Measurements from ENCODE around the gene FRMD4A. TPM values are rescaled to one million over a fixed set of nuclear protein-coding genes. Genes with fewer than 3 reads are reported as not detected.

FRMD4A gene
- total RNA-seq, 2 experiments from 2014 or later = 0.88 to 1.4 TPM

DNA sequence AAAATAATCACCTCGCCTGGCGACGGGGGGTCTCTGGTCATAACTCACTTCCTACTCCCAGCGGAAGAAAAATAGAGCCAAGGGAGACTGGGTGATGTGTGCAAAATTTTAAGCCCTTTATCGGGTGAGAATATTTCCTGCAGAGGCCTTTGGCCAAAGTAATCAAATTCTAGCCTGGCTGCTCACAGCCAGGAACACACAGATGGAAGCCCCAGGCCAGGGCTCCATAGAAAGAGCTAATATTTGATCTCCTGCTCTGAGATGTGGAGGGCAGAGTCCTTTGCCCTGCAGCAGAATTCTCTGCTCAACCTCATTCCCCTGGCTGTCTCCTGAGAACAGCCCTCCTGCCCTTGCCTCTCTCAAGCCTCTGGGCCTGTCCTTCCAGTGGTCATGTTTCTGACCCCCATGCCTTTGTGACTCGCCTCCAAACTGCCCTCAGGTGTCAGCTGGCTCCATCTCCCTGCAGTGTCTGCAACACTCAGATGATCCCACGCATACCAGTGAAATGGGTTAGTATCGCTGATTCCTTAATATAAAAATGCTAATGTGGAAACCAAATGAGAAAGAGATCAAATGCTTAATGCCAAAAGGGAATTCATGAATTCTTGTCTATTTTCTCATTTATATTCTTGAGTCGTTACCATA lies 34.5 kb downstream of the FRMD4A start:
- no peaks in the 10 kb centered on the region for H3K4me1 Mint-ChIP-seq
- peaks cover 11% of the 10 kb centered on the region for H3K27me3 Mint-ChIP-seq
- POLR2A ChIA-PET = no interaction called here
- no peak for DNase-seq
- no peak overlapping the region for H3K4me3 Mint-ChIP-seq
- H3K36me3 Mint-ChIP-seq = no peaks in the 10 kb centered on the region
- H3K27ac Mint-ChIP-seq = no peak overlapping the region
- ATAC-seq (ENCODE audit: low read depth) = no peak
- H3K9me3 Mint-ChIP-seq = peaks cover 4% of the 10 kb centered on the region

DNA sequence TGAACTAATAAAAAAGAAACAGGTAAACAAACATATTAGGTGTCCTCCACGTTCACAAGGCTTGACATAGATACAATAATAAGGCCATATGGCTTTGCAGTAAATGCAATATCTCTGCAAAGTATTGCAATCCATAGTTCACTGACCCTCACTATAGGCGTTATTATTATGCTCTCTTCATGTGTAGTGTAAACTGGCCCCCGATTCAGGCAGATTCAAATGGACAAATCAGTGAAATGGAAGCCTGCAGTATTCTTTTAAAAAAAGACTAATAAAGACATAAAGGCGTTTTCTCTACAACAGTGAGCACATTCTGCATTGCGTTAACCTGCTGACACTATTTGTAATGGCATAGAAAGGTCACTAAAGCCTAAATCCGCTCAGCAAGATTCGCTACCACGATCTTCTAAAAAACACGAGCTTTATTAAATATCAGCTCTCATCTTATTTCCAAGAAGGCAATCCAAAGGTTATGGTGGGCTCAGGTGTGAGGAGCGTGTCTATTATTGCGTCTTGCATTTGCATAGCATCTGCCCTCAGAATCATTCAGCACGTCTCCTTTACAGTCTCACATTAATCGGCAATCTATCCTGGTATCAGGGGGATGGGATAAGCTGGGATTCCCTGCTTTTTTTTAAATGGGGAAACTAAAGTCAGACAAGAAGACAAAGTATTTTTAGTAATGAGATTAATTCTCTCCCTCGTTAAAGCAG lies 36.2 kb downstream of the FRMD4A start:
- Mint-ChIP-seq H3K36me3 (no peaks in the 10 kb centered on the region), H3K27me3 (peaks cover 15% of the 10 kb centered on the region), H3K9me3 (peaks cover 7% of the 10 kb centered on the region), H3K4me3 (no peak overlapping the region), H3K4me1 (no peaks in the 10 kb centered on the region), H3K27ac (no peak overlapping the region)
- DNase-seq = no peak
- POLR2A ChIA-PET = no interaction called here
- ATAC-seq (ENCODE audit: low read depth) = no peak

DNA sequence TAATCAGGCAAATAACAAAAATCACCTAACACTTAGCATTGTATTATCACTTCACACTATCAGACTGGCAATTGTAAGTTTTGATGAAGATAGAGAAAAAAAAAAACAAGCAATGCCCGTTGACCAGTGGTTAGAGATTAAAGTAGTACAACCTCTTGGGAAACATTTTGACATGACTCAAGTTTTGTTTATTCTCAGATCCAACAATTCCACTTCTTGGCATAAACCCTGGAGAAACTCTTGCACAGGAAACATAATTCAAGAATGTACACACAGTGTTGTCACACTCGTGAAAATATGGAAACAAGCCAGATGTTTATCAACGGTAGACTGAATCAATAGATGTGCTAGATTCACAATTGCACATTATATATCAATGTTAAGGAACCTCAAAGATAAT lies 37.2 kb downstream of the FRMD4A start:
- Mint-ChIP-seq H3K27me3 (peaks cover 15% of the 10 kb centered on the region), H3K4me3 (no peak overlapping the region), H3K9me3 (peaks cover 8% of the 10 kb centered on the region), H3K36me3 (no peaks in the 10 kb centered on the region), H3K4me1 (no peaks in the 10 kb centered on the region), H3K27ac (no peak overlapping the region)
- POLR2A ChIA-PET = no interaction called here
- DNase-seq (no peak), ATAC-seq (ENCODE audit: low read depth) (no peak)

DNA sequence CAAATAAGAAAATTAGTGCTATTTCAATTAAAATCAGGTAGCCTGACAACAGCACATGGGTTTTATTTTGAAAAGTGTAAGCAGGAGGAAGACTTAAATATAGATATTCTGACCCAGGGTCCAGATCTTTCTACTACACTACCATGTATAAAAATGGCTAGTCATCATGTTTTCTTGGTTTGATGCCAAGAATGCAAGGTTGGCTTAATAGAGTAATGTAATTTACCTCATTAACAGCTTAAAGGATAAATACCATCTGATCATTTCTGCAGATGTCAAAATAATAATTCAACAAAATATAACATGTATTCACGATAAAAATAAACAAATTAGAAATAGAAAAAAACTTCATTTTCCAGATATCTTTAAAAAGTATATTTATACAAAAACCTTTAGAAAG lies 39.4 kb downstream of the FRMD4A start:
- Mint-ChIP-seq H3K9me3 (peaks cover 8% of the 10 kb centered on the region), H3K27ac (no peak overlapping the region), H3K27me3 (peaks cover 11% of the 10 kb centered on the region), H3K36me3 (no peaks in the 10 kb centered on the region), H3K4me1 (no peaks in the 10 kb centered on the region), H3K4me3 (no peak overlapping the region)
- POLR2A ChIA-PET = no interaction called here
- ATAC-seq (ENCODE audit: low read depth) = no peak
- DNase-seq = no peak

DNA sequence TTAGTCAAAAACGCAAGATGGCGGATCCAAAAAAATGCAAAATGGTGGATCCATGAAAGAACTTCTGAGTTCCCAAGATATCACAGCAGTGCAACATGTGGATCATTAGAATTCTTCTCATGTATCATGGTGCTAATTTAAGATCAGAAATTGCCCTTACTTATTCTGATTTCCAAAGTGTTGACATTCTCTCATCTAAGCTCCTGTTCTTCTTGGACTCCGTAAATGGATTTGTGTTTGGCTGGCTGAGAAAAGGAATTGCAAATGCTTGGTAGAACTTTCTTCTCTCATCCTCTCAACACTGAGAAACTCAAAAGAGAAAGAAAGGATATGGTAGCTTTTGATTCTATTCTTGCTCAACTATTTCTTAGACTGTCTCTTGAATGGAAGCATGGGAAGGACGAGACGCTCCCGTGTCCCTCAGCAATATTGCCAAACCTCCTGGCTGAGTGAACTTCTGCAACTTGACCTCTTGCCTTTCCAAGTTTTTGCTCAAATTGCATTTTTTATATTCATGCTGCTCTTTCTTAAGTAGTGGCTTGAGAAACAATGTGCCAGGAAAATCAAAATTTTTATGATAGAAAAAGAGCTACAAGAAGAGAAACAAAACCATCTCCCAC lies 44.7 kb downstream of the FRMD4A start:
- POLR2A ChIA-PET = no interaction called here

DNA sequence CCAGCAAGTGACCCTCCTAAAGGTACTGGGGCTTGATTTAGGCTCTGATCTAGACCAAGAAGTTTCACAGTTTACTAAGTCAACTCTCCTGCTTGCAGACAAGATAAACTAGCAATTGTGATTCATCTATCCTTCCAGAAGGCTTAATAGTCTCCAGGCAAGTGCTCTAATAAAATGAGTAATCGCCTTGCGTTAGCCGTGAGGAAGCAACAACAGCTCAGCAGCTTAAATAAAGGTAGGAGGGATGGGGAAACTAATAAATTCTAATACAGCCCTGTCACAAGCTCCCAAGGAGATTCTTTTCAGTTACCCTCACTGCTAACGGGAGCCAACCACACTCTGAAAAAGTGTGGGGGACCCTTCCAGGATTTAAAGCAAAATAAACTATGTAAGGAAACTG lies 48.4 kb downstream of the FRMD4A start:
- Mint-ChIP-seq H3K9me3 (peaks cover 4% of the 10 kb centered on the region), H3K4me1 (no peaks in the 10 kb centered on the region), H3K27me3 (peaks cover 3% of the 10 kb centered on the region), H3K27ac (no peak overlapping the region), H3K4me3 (no peak overlapping the region), H3K36me3 (no peaks in the 10 kb centered on the region)
- no peak for DNase-seq
- ATAC-seq (ENCODE audit: low read depth) = no peak
- POLR2A ChIA-PET = no interaction called here

More for the DNA sequence above, 44.7 kb downstream of the FRMD4A start:
- ATAC-seq (ENCODE audit: low read depth) (no peak), DNase-seq (no peak)
- Mint-ChIP-seq H3K4me3 (no peak overlapping the region), H3K27me3 (peaks cover 9% of the 10 kb centered on the region), H3K36me3 (no peaks in the 10 kb centered on the region), H3K4me1 (no peaks in the 10 kb centered on the region), H3K27ac (no peak overlapping the region), H3K9me3 (peaks cover 7% of the 10 kb centered on the region)

DNA sequence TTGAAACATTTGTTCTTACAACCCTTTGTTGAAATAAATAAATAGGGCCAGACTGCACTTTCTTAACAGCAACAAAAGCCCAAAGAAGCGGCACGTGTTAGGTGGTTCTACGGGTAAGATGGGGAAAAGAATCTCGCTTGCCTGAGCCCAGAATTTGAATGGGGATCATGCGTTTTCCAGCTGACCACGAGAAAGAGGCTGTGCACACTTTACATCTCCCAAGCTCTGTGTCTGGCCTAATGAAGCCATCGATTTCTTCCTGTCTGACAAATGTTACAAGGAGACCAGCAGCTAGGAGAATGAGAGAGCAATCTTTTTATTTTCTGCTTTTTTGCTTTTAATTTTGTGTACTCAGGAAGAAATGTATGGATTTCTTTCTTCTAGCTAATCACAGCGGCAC lies 52.2 kb downstream of the FRMD4A start:
- no peaks in the 10 kb centered on the region for H3K9me3 Mint-ChIP-seq

DNA sequence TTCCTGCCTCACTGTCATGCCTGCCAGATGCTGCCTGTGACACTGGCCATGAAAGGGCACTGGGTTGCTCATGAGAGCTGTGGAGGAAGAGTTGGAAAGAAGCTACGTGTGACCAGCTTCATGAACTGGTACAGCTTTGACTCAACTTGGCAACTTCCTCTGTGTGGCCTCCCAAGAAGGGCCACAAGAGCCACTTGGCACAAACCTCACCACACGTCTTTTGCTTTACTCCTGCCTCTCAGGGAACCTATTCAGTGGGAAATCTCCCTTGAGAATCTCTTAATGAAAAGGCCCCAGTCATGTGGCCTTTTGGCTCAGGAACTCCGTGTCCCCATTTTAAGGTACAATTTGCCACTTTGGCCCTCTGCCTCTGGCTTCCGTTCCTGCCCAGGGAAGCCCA lies 54.5 kb downstream of the FRMD4A start:
- ATAC-seq (ENCODE audit: low read depth) (no peak), DNase-seq (no peak)
- Mint-ChIP-seq H3K4me1 (no peaks in the 10 kb centered on the region), H3K9me3 (no peaks in the 10 kb centered on the region), H3K4me3 (no peak overlapping the region), H3K27me3 (no peaks in the 10 kb centered on the region), H3K36me3 (no peaks in the 10 kb centered on the region), H3K27ac (no peak overlapping the region)
- POLR2A ChIA-PET = no interaction called here

More for the DNA sequence above, 52.2 kb downstream of the FRMD4A start:
- no peak for DNase-seq
- ATAC-seq (ENCODE audit: low read depth) = no peak
- Mint-ChIP-seq H3K4me3 (no peak overlapping the region), H3K27me3 (no peaks in the 10 kb centered on the region), H3K36me3 (no peaks in the 10 kb centered on the region), H3K4me1 (no peaks in the 10 kb centered on the region), H3K27ac (no peak overlapping the region)
- POLR2A ChIA-PET = no interaction called here

DNA sequence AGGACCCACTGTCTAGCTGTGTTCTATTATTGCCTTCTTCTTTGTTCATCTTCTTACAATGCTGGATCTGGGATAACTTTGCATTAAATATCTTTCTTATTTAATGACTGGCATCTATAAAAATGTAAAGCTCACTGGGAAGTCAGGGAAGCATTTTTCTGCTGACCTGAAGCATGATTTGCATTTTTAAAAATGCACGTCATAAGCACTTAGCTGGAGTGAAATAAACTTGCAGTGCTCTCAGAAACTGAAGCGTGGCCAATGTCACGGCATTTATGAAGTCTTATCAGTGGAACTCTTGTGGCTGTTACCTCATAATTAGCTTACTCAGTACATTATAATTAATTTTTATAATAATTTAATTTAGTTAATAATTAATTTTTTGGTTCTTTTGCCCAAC lies 59.1 kb downstream of the FRMD4A start:
- Mint-ChIP-seq H3K4me3 (no peak overlapping the region), H3K4me1 (no peaks in the 10 kb centered on the region), H3K36me3 (no peaks in the 10 kb centered on the region), H3K27me3 (no peaks in the 10 kb centered on the region), H3K27ac (no peak overlapping the region), H3K9me3 (peaks cover 3% of the 10 kb centered on the region)
- DNase-seq = no peak
- POLR2A ChIA-PET = no interaction called here
- ATAC-seq (ENCODE audit: low read depth) = no peak

DNA sequence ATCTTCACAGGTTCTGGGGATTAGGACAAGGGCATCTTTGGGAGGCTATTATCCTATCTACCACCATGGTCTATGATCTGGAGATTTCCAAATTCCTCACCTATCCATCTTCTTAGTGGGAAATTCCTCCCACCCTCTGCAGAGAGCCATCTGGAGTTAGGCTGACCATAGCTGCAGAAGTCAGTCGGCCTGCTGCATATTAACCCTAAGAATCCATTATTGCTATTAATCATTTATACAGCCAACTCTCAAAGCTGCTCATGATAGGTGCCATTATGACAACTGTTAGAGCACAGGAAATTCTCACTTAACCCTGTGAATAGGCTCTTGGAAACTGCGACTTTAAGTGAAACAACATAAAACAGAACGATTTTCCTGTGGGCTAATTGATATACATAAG lies 60.4 kb downstream of the FRMD4A start:
- Mint-ChIP-seq H3K4me3 (no peak overlapping the region), H3K9me3 (peaks cover 3% of the 10 kb centered on the region), H3K27ac (no peak overlapping the region), H3K27me3 (no peaks in the 10 kb centered on the region), H3K4me1 (no peaks in the 10 kb centered on the region), H3K36me3 (no peaks in the 10 kb centered on the region)
- ATAC-seq (ENCODE audit: low read depth) = no peak
- no peak for DNase-seq
- POLR2A ChIA-PET = no interaction called here

DNA sequence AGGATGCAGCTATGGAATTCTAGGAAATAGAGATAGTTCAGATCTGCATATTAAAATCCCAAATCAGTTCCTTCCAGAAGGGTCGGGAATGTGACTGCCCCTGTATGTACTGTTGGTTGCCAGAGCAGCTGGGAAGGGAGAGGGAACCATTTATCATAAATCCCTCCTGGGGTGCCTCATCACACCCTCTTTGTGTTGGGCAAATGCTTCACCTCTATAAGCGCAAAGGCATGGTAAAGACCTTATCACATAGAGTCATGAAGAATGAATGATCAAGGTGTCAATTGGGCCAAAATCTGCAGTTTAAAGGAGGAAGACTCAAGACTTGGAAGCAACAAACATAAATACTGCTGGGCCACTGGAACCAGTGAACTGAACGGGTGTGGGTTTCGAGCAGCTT lies 65.0 kb downstream of the FRMD4A start:
- H3K4me1 Mint-ChIP-seq = no peaks in the 10 kb centered on the region
- H3K27ac Mint-ChIP-seq = no peak overlapping the region
- H3K9me3 Mint-ChIP-seq = peaks cover 2% of the 10 kb centered on the region
- POLR2A ChIA-PET = no interaction called here
- H3K4me3 Mint-ChIP-seq = no peak overlapping the region
- ATAC-seq (ENCODE audit: low read depth) = no peak
- H3K36me3 Mint-ChIP-seq = no peaks in the 10 kb centered on the region
- no peak for DNase-seq
- peaks cover 14% of the 10 kb centered on the region for H3K27me3 Mint-ChIP-seq

DNA sequence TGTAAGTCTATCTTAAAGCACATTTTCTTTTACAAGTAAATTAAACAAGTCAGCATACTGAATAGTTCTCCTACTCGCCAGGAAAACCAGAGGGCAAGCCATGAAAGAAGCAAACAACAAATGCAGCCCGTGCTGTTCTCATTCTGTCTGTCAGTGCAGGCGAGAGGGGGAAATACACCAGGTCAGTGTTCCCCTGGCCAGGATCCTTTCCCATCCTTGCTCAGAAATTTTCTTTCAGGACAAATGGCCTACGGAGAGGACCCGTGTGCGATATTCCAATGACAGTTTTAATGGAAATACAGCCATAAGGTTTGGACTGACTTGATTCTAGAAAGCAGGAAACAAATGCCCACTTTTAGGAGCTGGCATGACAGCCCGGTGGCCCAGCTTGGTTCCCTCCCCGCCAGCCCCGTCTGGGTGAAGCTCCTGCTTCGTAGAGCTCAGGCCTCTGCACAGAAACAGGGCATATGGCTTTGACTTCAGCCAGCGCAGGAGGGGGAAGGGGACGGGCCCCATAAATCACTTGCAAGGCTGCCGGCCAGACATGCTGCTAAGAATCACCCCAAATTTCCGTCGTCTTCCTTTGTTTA lies 67.8 kb downstream of the FRMD4A start:
- Mint-ChIP-seq H3K27me3 (peaks cover 16% of the 10 kb centered on the region), H3K4me3 (no peak overlapping the region), H3K27ac (no peak overlapping the region), H3K9me3 (no peaks in the 10 kb centered on the region), H3K36me3 (no peaks in the 10 kb centered on the region), H3K4me1 (no peaks in the 10 kb centered on the region)
- ATAC-seq (ENCODE audit: low read depth) = no peak
- POLR2A ChIA-PET = no interaction called here
- DNase-seq = no peak

DNA sequence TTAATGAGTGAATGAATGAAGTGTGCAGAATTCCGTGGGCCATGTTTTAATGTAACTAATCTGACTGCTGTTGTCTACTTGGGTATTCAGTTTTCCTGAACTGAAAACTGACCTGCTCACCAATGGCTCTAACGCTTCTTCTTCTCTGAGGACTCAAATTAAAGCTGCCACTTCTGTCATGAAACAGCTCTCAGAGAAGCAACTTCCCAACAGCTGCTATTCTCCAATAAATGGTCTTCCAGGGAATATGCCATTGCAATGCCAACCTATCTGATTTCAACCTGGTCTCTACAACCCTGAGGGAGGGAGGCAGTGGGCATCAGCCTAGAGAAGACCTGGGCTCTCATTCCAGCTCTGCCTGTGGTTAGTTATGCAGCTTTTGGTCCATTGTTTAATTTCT lies 69.4 kb downstream of the FRMD4A start:
- H3K27ac Mint-ChIP-seq = no peak overlapping the region
- no peaks in the 10 kb centered on the region for H3K36me3 Mint-ChIP-seq
- ATAC-seq (ENCODE audit: low read depth) = no peak

More for the DNA sequence above, 69.4 kb downstream of the FRMD4A start:
- POLR2A ChIA-PET = no interaction called here
- no peak for DNase-seq
- no peaks in the 10 kb centered on the region for H3K4me1 Mint-ChIP-seq
- no peak overlapping the region for H3K4me3 Mint-ChIP-seq
- peaks cover 16% of the 10 kb centered on the region for H3K27me3 Mint-ChIP-seq
- H3K9me3 Mint-ChIP-seq = no peaks in the 10 kb centered on the region

Measured in activated naive CD8-positive, alpha-beta T cell treated with anti-CD3 and anti-CD28 coated beads, Interleukin-2, amount 10 ng/mL, durations not matched to agents 7 days and 5 days (primary cell).